HK-2 (cell line): Measurements from ENCODE around the gene TMEM255A.

Source experiments
- DNase-seq: peaks from one replicate; pipeline ENCODE4 v3.0.0-alpha.2; 2018; ENCODE audit not compliant: unreplicated experiment

TMEM255A gene

DNA sequence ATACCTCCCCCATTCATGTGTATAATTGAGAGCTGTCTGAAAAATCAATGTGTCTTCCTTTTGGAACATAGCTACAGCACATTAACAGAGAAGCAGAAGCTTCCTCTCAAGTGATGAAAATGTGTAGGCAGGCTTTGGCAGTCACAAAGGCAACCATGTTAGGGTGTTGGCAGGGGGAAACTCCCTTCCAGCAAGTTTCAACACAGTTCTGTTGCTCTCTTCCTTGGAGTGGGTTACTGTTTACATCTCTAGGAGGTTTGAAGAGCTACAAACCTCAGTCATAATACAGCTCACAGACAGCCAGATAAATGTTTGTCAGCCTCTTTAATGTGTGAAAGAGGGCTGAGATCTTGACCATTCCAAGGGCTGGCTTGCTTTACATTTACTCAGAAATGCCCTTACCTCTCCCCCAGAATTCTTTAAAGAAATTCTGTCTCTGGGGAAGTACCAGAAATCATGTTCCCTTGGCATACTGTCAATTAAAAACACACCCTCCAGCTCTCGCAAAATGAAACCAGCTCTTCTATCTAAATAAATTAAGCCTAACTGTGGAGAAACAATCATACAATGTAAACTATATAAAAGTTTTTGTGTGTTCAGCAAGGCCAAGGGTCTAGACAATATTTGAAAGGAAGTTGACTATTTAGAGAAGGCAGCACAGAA lies 41.8 kb downstream of the TMEM255A start:
- no peak for DNase-seq

DNA sequence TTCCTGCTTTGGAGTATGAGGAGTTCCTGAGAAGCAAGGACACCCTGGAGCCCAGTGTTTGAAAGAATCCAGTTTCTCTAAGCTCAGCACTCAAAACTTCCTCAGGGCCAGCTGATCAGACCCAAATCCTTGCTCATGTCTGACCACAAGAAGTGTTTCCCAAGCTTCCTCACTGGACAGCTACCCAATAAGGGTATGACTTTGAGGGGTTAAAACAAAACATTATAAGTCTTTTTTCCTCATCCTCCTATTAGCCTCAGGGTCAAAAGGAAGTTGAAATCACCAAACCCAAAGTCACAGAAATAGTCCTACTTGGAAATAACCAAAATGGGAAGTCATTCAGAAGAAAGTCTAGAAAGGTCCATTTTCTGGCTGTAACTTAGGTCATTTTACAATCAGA lies 46.9 kb downstream of the TMEM255A start:
- no peak for DNase-seq

DNA sequence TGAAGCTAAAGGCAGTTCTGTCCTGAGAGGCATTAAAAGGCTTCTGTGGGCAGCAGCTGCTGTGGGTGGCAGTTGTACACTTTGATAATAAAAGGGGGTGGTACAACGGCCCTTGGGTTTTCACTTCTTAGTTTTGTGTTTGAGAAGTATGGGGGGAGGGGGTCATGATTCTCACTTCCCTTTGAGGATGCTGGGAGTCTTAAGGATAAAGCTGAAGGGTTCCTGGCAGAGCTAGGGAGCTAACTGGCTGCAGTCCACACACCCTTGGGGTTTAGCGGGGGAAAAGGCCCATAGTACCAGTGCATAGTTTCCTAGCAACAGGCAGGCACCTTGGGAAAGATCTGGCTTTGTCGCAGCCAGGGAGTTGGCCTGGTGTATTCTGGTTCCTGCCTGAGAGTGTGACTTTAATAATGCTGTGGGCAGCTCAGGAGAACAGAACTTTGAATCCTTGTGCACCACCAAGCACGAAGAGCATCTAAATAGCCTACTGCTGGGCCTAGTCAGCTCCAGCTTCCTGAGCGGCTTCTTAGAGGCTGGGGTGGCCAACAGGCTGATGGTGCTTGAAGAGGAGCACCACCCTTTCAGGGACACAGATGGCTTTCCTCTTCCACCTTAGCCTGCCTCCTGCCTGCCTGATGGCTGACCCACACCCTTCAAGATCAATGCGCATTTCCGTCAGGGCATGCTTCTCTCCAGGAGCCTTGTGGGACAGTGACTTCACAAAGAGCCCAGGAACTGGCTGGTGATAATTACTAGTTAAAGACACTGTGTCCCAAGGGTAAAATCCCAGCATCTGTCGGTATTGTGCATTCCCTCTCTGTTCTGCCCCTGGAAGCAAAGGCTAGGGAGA lies 48.2 kb downstream of the TMEM255A start:
- DNase-seq: no peak

DNA sequence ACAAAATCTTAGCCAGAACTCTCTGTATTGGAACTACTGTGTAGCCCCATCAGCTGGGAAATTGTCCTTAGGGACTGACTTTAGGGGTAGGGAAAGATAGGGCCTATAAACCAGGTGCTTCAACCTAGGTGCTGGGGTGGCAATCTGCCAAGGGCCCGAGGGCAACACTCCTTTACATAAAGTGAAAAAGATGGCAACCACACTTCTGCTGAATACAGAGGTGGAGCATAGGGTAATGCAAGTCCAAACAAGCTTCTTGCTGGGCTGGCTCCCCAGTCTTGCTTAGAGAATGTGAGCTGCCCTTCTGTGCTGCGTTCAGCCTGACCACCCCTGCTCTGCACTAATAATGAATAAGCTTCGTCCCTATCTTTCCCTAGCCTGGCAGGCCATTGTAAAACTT lies 50.9 kb downstream of the TMEM255A start:
- no peak for DNase-seq

DNA sequence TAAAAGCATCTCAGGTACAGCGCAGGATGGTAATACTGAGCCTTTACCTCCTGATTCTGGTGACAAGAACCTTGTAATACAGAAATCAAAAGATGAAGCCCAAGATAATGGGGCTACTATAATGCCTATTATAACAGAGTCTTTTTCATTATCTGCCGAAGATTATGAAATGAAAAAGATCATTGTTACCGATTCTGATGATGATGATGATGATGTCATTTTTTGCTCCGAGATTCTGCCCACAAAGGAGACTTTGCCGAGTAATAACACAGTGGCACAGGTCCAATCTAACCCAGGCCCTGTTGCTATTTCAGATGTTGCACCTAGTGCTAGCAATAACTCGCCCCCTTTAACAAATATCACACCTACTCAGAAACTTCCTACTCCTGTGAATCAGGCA lies 57.5 kb downstream of the TMEM255A start:
- no peak for DNase-seq

DNA sequence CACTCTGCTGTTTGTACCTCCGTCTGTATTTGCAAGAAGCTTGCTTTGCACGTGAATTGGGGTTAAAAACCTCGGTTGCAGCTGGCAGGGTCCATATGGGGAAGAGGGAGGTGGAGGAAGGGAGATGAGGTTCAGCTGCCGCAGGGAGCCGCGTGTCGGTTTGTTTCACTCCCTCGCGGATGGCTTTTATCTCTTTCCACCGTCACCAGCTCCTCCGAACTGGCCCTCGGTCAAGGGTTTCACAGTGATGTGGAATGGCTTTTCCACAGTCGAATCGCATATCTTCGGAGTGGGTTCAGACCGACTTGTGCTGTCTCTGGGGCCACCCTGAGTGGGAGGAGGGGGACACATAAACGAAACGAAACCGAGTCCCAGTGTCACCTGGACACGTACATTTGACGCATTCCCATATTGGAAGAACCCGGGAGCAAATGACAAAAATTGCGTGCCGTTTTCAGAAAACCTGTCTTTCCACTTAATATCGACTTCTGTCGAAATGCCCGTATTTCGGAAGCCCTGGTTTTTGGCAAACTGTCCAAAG lies 59.7 kb downstream of the TMEM255A start:
- DNase-seq: peak; percentile 32

DNA sequence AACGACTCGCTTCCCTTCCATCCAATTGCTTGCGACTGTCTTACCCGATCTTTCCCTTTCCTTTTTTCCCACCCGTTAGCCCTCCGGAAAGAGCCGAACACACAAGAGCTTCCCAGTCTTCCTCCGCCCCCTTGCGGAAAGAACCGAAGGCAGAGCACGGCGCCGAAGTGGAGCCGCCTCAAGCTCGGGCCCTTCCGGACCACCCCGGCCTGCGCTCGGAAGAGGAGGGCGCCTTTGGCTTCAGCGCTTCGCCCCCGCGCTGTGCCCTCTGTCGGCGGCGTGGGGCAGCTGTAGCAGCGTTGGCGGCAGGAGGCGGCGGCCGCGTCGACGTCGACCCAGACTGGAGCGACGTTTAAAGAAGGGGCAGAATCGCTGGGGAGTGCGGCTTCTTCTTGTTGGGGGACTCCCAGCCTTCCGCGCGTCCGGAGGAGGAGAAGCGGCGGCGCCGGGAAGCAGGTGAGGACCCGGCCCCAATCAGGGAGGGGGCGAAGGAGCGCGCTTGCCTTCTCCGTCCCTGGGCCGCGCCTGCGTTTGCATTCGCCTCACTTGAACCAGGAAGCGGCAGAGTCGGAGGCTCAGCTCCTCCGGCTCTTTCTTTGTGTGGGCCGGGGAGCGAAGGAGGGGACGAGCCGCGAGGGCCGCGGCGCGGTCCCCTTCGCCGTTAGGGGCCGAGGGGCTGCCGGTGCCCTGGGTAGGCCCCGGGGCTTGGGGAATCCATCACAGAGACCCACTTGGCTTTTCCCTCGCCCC lies 60.6 kb downstream of the TMEM255A start, which contains the start of gene ZBTB33:
Gene ZBTB33 (plus strand): TSS at position 291 of the 750 bp plus-strand sequence. CDS start 2,604 bp downstream, outside the sequence.
- peak; percentile 94 for DNase-seq

DNA sequence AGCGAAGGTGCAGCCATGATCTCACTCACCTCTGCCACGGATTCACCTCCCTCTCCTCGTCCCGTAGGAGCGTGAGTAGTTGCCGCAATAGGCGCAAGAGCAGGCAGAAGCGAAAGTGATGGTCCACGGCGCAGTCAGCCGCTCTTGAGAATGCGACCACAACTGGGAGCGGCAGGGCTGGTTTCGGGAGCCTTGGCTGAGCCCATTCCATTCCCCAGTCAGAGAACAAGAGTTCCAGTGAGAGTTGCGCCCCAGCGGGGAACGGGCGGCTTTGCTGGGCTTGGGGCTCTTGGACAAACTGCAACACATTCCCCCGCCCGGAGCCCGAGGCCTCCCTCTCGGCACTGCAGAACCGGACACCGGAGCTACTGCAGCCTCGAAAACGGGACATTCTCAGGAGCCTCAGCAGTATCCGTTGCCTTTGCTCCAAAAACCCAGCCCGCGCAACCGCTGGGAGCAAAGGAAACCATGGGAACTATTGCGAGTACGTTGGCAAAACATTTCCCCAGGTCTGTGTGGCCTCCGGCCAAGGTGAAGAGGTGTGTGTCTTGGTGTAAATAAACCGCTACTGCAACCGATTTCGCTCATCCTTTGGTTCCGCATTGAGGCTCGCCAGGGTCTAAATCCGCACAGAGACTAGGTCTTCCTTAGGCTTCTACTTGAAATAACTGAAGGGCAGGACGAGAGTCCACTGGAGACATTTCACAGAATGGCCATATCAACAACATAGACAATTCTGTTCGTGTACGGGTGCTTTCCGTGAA lies 66.3 kb downstream of the TMEM255A start:
- peak; percentile 71 for DNase-seq

DNA sequence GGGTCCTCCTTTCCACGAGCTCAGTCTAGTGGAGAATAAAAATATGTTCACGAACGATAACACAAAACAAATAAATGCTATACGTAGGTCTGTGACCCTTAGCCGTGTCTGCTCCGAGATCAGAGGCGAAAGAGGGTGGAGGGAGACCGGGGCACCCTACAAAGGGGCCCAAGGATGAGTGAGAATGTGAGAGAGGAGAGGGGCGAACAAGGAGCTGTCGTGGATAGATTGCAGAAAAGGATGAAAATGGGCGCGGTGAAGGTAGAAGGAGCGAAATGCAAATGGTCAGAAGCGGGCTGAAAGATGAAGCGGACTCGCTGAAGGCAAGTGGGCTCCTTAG lies 66.9 kb downstream of the TMEM255A start:
- no peak for DNase-seq

DNA sequence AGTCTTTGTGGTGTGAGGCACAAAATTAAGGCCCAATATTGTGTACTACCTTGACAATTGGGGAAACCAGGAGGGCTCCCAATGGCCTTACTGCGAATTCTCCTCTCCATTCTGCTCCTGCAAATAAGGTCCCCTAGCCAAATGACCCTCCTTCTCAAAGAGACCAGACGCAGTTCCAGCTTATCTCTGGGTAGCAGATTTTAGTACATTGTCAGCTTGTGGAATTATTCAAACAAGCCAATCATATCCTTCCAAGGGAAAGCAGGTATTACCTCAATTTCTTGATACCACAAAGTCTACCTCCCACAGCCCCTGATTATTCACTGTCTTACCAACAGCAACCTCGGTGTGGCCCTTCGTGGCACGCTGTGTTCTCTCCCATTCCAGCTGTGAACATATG lies 68.4 kb downstream of the TMEM255A start:
- DNase-seq: no peak

DNA sequence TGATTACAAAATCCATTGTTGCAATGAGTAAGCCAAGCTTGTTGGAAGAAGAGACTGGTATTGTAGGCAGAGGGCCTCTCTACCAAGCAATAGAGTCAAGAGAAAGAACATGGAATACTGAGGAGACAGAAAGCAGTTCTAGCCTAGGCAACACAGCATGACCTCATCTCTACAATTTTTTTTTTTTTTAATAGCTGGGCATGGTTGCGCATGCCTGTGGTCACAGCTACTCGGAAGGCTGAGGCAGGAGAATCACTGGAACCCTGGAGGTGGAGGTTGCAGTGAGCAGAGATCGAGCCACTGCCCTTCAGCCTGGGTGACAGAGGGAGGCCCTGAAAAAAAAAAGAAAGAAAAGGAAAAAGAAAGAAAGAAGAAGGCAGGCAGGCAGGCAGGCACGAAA lies 72.3 kb downstream of the TMEM255A start:
- peak; percentile 20 for DNase-seq

DNA sequence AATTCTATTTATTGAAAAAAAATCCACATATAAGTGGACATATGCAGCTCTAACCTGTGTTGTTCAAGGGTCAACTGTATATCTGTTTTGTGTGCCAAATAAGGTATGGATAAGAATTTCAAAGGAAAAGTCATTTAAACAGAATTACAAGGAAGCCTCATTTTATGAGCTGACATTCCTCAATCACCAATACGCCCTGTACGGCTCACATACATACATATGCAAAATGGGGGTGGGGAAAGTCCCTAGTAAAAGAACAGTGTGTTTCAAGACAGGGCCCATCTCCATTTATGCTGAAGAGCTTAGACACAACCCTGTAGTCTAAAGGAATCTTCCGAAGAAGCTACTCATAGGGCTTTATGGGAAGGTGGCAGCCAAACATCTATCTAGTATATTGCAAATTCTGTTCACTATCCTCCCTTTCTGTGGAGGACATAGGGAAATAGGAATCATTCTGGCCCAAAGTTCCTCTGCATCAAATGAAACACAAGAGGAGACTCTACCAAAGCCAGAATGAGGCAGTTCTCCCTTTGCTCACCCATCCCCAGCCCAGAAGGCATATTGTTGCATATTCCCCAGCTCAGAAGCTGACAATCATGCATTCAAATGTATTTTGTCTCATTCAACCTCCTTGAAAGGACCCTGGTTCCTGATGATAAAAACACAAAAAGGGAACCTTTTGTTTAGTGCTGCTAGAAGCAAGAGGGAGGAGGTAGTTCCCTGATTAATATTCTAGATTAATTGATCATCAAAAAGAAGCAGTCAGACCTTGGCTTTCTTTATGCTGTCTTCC lies 74.4 kb downstream of the TMEM255A start:
- no peak for DNase-seq

DNA sequence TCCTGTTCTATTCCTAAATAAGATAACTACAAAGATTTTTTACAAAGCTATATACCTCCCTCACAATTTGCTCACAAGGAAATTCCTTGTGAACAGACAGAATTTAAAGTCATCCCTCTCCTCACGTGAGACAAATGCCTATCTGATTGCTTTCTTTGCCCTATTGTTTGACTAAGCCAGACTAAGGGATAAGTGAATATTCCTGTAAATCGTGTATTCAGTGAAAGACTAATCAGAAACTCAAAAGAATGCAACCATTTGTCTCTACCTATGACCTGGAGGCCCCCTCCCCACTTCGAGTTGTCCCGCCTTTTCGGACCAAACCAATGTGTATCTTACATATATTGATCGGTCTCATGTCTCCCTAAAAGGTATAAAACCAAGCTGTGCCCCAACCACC lies 76.0 kb downstream of the TMEM255A start:
- no peak for DNase-seq

DNA sequence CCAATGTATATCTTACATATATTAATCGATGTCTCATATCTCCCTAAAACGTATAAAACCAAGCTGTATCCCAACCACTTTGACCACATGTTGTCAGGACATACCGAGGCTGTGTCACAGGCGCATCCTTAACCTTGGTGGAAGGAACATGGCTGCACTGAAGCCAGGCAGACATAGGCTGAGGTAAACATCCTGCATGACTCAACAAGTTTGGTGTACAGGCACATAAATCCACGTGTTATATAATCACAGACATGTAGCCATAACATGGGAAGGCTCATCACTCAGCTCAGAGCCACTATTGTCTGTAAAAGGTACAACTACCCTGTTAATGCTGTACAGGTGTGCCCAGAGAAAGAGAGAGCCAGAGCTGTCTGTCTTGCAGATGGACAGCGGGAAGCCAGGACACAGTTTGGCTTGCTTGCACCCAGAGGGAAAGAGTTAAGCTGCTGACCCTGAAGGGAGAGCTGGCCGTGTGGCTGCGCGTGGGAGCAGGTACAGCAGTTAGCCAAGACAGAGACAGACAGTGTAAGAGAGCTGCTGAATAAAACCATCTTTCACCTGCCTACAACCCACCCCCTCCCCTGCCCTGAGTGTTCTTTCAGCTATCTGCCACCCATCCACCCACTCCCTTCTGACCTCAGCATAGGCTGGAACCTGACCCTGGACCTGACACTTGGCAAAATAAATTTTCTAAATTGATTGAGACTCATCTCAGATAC lies 82.9 kb downstream of the TMEM255A start:
- DNase-seq: no peak

DNA sequence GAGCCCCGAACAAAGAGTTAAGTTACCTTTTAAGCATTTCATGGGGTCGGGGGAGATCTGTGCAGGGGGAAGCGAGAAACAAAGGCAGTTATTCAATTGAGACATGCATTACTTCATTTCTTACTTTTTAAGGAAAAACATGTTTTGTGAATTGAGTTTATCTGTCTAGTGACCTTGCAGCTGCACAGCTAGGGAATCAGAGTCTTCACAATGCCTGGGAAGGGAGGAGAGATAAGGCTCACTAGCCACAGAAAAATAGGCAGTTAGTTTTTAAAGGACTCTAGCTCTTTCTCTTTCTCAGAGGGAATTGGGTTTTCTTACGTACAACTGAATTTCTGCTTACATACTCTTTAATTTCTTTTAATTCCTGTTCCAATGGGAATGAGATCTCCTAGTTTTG lies 86.9 kb downstream of the TMEM255A start:
- DNase-seq: no peak

DNA sequence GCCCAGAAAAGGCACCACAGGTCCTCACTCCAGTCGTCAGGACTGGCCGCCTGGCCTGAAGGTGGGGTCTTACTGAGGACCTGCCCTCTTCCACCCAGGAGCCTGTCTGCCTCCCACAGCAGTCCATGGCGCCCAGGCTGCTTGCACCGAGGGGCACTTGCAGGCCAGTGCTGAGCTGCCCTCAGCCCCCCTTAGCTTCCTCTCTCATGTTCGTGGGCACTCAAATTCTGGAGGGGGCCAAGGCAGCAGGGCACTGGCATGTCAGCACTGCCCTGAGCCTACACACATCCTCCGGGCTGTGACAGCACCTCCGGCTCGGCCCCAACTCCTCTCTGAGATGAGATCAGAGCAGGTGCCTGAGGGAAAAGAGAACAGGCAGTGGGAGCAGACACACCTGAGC lies 87.9 kb downstream of the TMEM255A start:
- no peak for DNase-seq

DNA sequence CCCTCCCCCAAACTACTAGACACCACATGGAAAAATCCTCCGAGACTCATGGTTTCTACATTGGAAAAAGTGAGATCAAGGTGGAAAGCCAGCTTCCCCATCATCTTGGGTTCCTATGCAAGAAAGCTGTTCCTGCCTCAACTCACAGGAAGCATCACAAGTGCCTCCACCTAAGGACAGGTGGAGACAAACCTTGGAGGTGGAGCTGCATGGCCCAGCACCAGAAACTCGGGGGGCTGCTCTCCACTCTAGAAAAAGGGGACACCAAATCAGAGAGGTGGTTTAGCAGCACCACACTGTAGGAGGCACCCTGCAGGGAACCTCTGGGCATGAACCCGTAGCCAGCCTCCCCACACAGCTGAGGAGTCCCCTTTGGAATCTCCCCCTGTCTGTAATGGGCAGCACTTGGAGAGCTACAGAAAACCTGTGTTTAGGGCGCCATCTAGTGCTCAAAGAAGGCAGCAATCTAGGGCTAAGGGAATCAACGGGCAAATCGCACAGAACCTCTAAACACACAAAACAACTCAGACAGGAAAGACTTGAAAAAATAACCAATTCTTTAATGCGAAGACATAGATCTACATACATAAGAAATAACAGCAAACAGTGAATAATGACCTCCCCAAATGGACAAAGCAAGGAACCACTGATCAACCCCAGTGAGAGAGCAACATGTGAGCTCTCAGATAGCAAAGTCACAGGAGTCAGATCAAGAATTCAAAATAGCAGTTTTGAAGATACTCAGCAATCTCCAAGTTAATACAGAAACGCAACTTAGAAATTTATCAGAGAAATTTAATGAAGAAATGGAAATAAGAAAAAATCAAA lies 97.6 kb downstream of the TMEM255A start:
- DNase-seq: peak; percentile 37
